H1 (cell line): Measurements from ENCODE around the gene AADACL2.

ENCODE experiments used
- CTCF ChIP-seq, 3 experiments: IDR thresholded peaks; 1 replicate in 2 of 3; 2 replicates in 1 of 3; pipeline versions ENCODE4 v1.5.1 to v1.6.1; 2011; ENCODE audit warnings: low read length in 3 of 3, mild to moderate bottlenecking in 3 of 3, inconsistent platforms in 2 of 3, low read depth in 1 of 3, moderate library complexity in 1 of 3; ENCODE audit not compliant: insufficient read depth in 1 of 3; ENCODE audit errors: control extremely low read depth in 1 of 3
- EP300 ChIP-seq, 2 experiments: IDR thresholded peaks; 1 replicate in 1 of 2; 2 replicates in 1 of 2; pipeline ENCODE4 v1.6.1; 2011 to 2012; ENCODE audit warnings: low read depth in 2 of 2, low read length in 2 of 2, mild to moderate bottlenecking in 2 of 2, borderline replicate concordance in 1 of 2, inconsistent platforms in 1 of 2, moderate library complexity in 1 of 2
- POLR2A ChIP-seq, 2 experiments: IDR thresholded peaks; 1 replicate in 1 of 2; 2 replicates in 1 of 2; pipeline ENCODE4 v1.6.1; 2011; ENCODE audit warnings: low read depth in 2 of 2, low read length in 2 of 2, mild to moderate bottlenecking in 2 of 2; ENCODE audit errors: control extremely low read depth in 1 of 2
- POLR2AphosphoS5 ChIP-seq: IDR thresholded peaks from 2 replicates; pipeline ENCODE4 v1.6.1; 2011; ENCODE audit warnings: low read depth, low read length
- SP1 ChIP-seq: IDR thresholded peaks from 2 replicates; pipeline ENCODE4 v1.6.1; 2011; ENCODE audit warnings: low read depth, low read length
- TCF12 ChIP-seq: IDR thresholded peaks from 2 replicates; pipeline ENCODE4 v1.6.1; 2011; ENCODE audit warnings: low read depth, mild to moderate bottlenecking, low read length
- USF2 ChIP-seq: IDR thresholded peaks from 2 replicates; pipeline ENCODE4 v1.6.1; 2011; ENCODE audit warnings: low read length, improper control_type of control experiment

- no peak for TF ChIP-seq POLR2AphosphoS5
- no peak for TF ChIP-seq EP300 (IDR thresholded peaks at IDR 0.05; ENCODE audit: borderline replicate concordance in 1 of 2, low read depth in 2 of 2, low read length in 2 of 2)
- no peak for TF ChIP-seq CTCF (IDR thresholded peaks at IDR 0.05; ENCODE audit: control extremely low read depth in 1 of 3, insufficient read depth in 1 of 3, low read depth in 1 of 3, low read length in 3 of 3)
- TF ChIP-seq TCF12 = no peak
- no peak for TF ChIP-seq USF2
- no peak for TF ChIP-seq SP1
- no peak for TF ChIP-seq POLR2A (IDR thresholded peaks at IDR 0.05; ENCODE audit: control extremely low read depth in 1 of 2, low read depth in 2 of 2, low read length in 2 of 2)
Observed at GRCh38 chr3:151789853-151790463, 56.2 kb downstream of the AADACL2 start.
